Thyroid gland (tissue), 4 donors: ENCODE results near the gene ZNF668. TPM values are rescaled to one million over a fixed set of nuclear protein-coding genes. Genes with fewer than 3 reads are reported as not detected.
"Not testable (repeated sequence)": the region's sequence is repeated elsewhere in the genome, so short reads cannot be mapped to it uniquely, and the experiment has no call there.

ENCODE experiments used
- DNase-seq, 2 donors: peaks; one replicate each; pipeline ENCODE4 v3.0.0-alpha.2; 2019
- H3K27ac ChIP-seq, 3 donors: fragments of 200-600 bp; sonication (generic); 1 replicate in 2 of 3; 2 replicates in 1 of 3; pipeline ENCODE4 v1.5.1; 2016 to 2019; ENCODE audit warnings: mild to moderate bottlenecking in 1 of 3, moderate library complexity in 1 of 3
- H3K27me3 ChIP-seq: fragments of 200-600 bp; sonication (generic); one replicate; pipeline ENCODE4 v1.5.1; 2019
- H3K36me3 ChIP-seq, 2 donors: fragments of 200-600 bp; sonication (generic); one replicate each; pipeline ENCODE4 v1.5.1; 2016 to 2019
- H3K4me1 ChIP-seq, 2 donors: fragments of 200-600 bp; sonication (generic); one replicate each; pipeline ENCODE4 v1.5.1; 2017 to 2019
- H3K4me3 ChIP-seq, 3 donors: fragments of 200-600 bp; sonication (generic); replicated peaks in 1 of 3; 1 replicate in 2 of 3; 2 replicates in 1 of 3; pipeline ENCODE4 v1.5.1; 2016; ENCODE audit warnings: mild to moderate bottlenecking in 1 of 3
- H3K9me3 ChIP-seq: fragments of 200-600 bp; sonication (generic); one replicate; pipeline ENCODE4 v1.5.1; 2017
- CTCF ChIP-seq, 6 experiments: fragments of 200-600 bp in 3 of 6; fragments of 450-650 bp in 3 of 6; sonication (generic) in 3 of 6; IDR thresholded peaks; one replicate each; pipeline ENCODE4 v1.5.1; 2016 to 2019; ENCODE audit warnings: antibody characterized with exemption in 6 of 6, mild to moderate bottlenecking in 2 of 6, inconsistent platforms in 1 of 6, moderate library complexity in 1 of 6
- POLR2A ChIP-seq, 2 donors: fragments of 450-650 bp; IDR thresholded peaks; one replicate each; pipeline ENCODE4 v1.6.1; 2017; ENCODE audit warnings: antibody characterized with exemption in 2 of 2, mild to moderate bottlenecking in 2 of 2, moderate library complexity in 1 of 2
- WGBS, 2 donors: methylation state at CpG; one replicate each; pipeline ENCODE4 v1.1.5; 2017; 5-methylcytosine and 5-hydroxymethylcytosine counted together
- intact Hi-C: fragments of 100-400 bp; cut with DNase I; formaldehyde crosslinking; loops from one replicate; pipeline ENCODE4 v1.15.1; 2023
- total RNA-seq, 4 donors: library from RNA; depleted of rRNA; stranded (reverse); fragments of >200 nt; gene quantifications; one replicate each; pipeline ENCODE4 v1.2.3, GENCODE V29; 2016

ZNF668 gene
- total RNA-seq, 4 donors from 2014 or later = 9.0 to 15.2 (median 11.9) TPM

DNA sequence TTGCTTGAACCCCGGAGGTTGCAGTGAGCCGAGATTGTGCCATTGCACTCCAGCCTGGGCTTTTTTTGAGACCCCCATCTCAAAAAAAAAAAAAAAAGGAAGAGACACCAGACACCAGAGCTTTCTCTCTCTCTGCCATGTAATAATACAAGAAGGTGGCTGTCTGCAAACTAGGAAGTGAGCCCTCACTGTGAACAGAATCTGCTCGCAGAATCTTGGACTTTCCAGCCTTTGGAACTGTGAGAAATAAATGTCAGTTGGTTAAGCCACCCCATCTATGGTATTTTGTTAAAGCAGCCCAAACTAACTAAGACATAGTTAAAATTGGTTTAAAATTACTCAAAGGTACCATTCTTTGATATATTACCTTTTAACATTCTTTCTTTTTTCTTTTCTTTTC lies 53.5 kb downstream of the ZNF668 start:
- no peak overlapping the region for H3K4me3 ChIP-seq
- no peak for DNase-seq
- TF ChIP-seq POLR2A (IDR thresholded peaks at IDR 0.05) (no peak), CTCF (IDR thresholded peaks at IDR 0.05) (no peak)
- intact Hi-C loops = no loop called here
- H3K9me3 ChIP-seq = no peaks in the 10 kb centered on the region
- no peak overlapping the region for H3K27ac ChIP-seq
- H3K36me3 ChIP-seq = no peaks in the 10 kb centered on the region
- WGBS, 2 donors = 90 to 91% methylated on average over 3 of the region's 3 CpGs
- no peaks in the 10 kb centered on the region for H3K4me1 ChIP-seq
- H3K27me3 ChIP-seq = no peaks in the 10 kb centered on the region

DNA sequence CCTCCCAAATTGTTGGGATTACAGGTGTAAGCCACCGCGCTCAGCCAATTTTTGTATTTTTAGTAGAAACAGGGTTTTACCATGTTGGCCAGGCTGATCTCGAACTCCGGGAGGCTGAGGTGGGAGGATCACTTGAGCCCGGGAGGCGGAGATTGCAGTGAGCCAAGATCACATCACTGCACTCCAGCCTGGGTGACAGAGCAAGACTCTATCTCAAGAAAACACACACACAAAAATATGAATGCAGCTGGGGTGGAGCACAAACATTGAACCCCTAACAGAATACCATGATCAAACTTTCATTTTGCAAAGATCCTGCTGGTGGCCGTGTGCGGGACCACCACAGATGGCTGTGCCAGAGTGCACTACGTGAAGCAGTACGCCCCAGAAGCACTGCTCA lies 56.3 kb downstream of the ZNF668 start:
- H3K27me3 ChIP-seq, H3K27ac ChIP-seq, intact Hi-C loops, DNase-seq, H3K4me1 ChIP-seq, H3K9me3 ChIP-seq, H3K4me3 ChIP-seq, H3K36me3 ChIP-seq: not testable (repeated sequence)
- 88 to 94% methylated on average over 10 of the region's 10 CpGs for WGBS, 2 donors

- WGBS, 2 donors = 67 to 69% methylated on average over 6 of the region's 6 CpGs
Measured at GRCh38 chr16:31016018-31016417, 58.0 kb downstream of the ZNF668 start.

GRCh38 chr16:31013292-31013691 lies 60.7 kb downstream of the ZNF668 start:
- H3K36me3 ChIP-seq, H3K4me1 ChIP-seq, H3K27me3 ChIP-seq, DNase-seq, H3K9me3 ChIP-seq, intact Hi-C loops, H3K4me3 ChIP-seq, H3K27ac ChIP-seq: not testable (repeated sequence)

More at GRCh38 chr16:31016018-31016417, 58.0 kb downstream of the ZNF668 start:
- no peaks in the 10 kb centered on the region for H3K36me3 ChIP-seq
- no peaks in the 10 kb centered on the region for H3K9me3 ChIP-seq
- intact Hi-C loops = no loop called here
- H3K27ac ChIP-seq = no peak overlapping the region
- H3K4me3 ChIP-seq = no peak overlapping the region
- peaks cover 6% of the 10 kb centered on the region for H3K27me3 ChIP-seq
- TF ChIP-seq CTCF (IDR thresholded peaks at IDR 0.05) = no peak
- H3K4me1 ChIP-seq = no peaks in the 10 kb centered on the region
- no peak for DNase-seq

GRCh38 chr16:31011815-31012214 lies 62.2 kb downstream of the ZNF668 start:
- H3K9me3 ChIP-seq, H3K27ac ChIP-seq, H3K27me3 ChIP-seq, H3K36me3 ChIP-seq, H3K4me1 ChIP-seq, DNase-seq, H3K4me3 ChIP-seq, intact Hi-C loops: not testable (repeated sequence)
- 80 to 82% methylated on average over 7 of the region's 7 CpGs for WGBS, 2 donors

Other genes with a start within 250 kb of the ZNF668 start
- gene BCL7C, start 180.2 kb downstream of the ZNF668 start, total RNA-seq = 10 to 100 TPM; 43.6 to 67.6 (median 47.9) TPM
- gene CTF1, start 177.6 kb downstream of the ZNF668 start, total RNA-seq = 1 to 10 TPM; 2.6 to 7.5 (median 5.6) TPM
- gene FBXL19, start 150.7 kb downstream of the ZNF668 start, total RNA-seq = 10 to 100 TPM; 11.7 to 24.0 (median 14.4) TPM
- 10 to 100 TPM; 32.9 to 49.5 (median 40.2) TPM for gene ORAI3, start 125.2 kb downstream of the ZNF668 start, total RNA-seq
- 10 to 100 TPM in 2 of 4 donors, 1 to 10 TPM in 2; 7.7 to 11.4 (median 9.2) TPM for gene SETD1A, start 116.5 kb downstream of the ZNF668 start, total RNA-seq
- gene HSD3B7, start 89.0 kb downstream of the ZNF668 start, total RNA-seq = 10 to 100 TPM in 2 of 4 donors, 1 to 10 TPM in 2; 4.0 to 13.8 (median 10.9) TPM
- gene STX1B, start 63.6 kb downstream of the ZNF668 start, total RNA-seq = under 1 TPM in 2 of 4 donors, not detected in 2; 0.34 to 0.40 TPM
- 10 to 100 TPM; 26.8 to 47.6 (median 39.9) TPM for gene STX4, start 40.7 kb downstream of the ZNF668 start, total RNA-seq
- 10 to 100 TPM; 13.3 to 20.1 (median 17.7) TPM for gene ZNF646, start 182 bp upstream of the ZNF668 start, total RNA-seq
- gene PRSS53, start 14.7 kb upstream of the ZNF668 start, total RNA-seq = 1 to 10 TPM in 3 of 4 donors, under 1 TPM in 1; 0.93 to 1.9 (median 1.6) TPM
- 100 to 1,000 TPM in 2 of 4 donors, 10 to 100 TPM in 2; 58.7 to 145 (median 104) TPM for gene VKORC1, start 20.6 kb upstream of the ZNF668 start, total RNA-seq
- 10 to 100 TPM; 30.1 to 52.0 (median 40.5) TPM for gene BCKDK, start 34.1 kb upstream of the ZNF668 start, total RNA-seq
- 100 to 1,000 TPM in 3 of 4 donors, 10 to 100 TPM in 1; 90.0 to 121 (median 113) TPM for gene KAT8, start 43.4 kb upstream of the ZNF668 start, total RNA-seq
- 10 to 100 TPM; 42.1 to 89.9 (median 72.8) TPM for gene PRSS8, start 61.5 kb upstream of the ZNF668 start, total RNA-seq
- gene PRSS36, start 75.8 kb upstream of the ZNF668 start, total RNA-seq = 1 to 10 TPM; 1.4 to 6.6 (median 3.0) TPM
- gene FUS, start 105.9 kb upstream of the ZNF668 start, total RNA-seq = 10 to 100 TPM; 41.7 to 88.5 (median 70.5) TPM
- gene PYCARD, start 128.5 kb upstream of the ZNF668 start, total RNA-seq = 10 to 100 TPM in 2 of 4 donors, 1 to 10 TPM in 2; 4.8 to 21.4 (median 12.4) TPM
- under 1 TPM in 2 of 4 donors, not detected in 2; under 0.01 to 0.11 TPM for gene TRIM72, start 139.9 kb upstream of the ZNF668 start, total RNA-seq
- not detected for gene PYDC1, start 142.9 kb upstream of the ZNF668 start, total RNA-seq
- gene ITGAM, start 185.7 kb upstream of the ZNF668 start, total RNA-seq = 1 to 10 TPM; 2.8 to 5.0 (median 4.0) TPM